Heart left ventricle (tissue), 16 donors: ENCODE results near the gene PACSIN2. TPM values are rescaled to one million over a fixed set of nuclear protein-coding genes. Genes with fewer than 3 reads are reported as not detected.

Source experiments
- ATAC-seq, 4 donors: fragments of 200-7000 bp; cut with Tn5 transposase; one replicate each; pipeline ENCODE4 v1.9.1; 2020 to 2022; ENCODE audit warnings: moderate library complexity in 4 of 4, mild to moderate bottlenecking in 3 of 4, moderate number of reproducible peaks in 1 of 4
- DNase-seq, 5 donors: peaks; one replicate each; pipeline ENCODE4 v3.0.0-alpha.2; 2020
- H3K27ac ChIP-seq, 12 donors: fragments of 200-600 bp; sonication (generic) in 4 of 12; one replicate each; pipeline versions ENCODE4 v1.5.0 to v1.8.0; 2016 to 2022; ENCODE audit warnings: mild to moderate bottlenecking in 2 of 12
- H3K27me3 ChIP-seq, 9 donors: fragments of 200-600 bp; sonication (generic) in 2 of 9; one replicate each; pipeline versions ENCODE4 v1.5.1 to v1.8.0; 2016 to 2022; ENCODE audit warnings: mild to moderate bottlenecking in 3 of 9
- H3K36me3 ChIP-seq, 9 donors: fragments of 200-600 bp; sonication (generic) in 2 of 9; one replicate each; pipeline versions ENCODE4 v1.5.0 to v1.8.0; 2018 to 2022; ENCODE audit warnings: mild to moderate bottlenecking in 2 of 9
- H3K4me1 ChIP-seq, 12 donors: fragments of 200-600 bp; sonication (generic) in 4 of 12; one replicate each; pipeline versions ENCODE4 v1.5.0 to v1.8.0; 2016 to 2022; ENCODE audit warnings: mild to moderate bottlenecking in 3 of 12
- H3K4me3 ChIP-seq, 12 donors: fragments of 200-600 bp; sonication (generic) in 4 of 12; one replicate each; pipeline versions ENCODE4 v1.5.0 to v1.8.0; 2017 to 2022; ENCODE audit warnings: mild to moderate bottlenecking in 9 of 12, moderate library complexity in 4 of 12
- H3K9me3 ChIP-seq, 12 donors: fragments of 200-600 bp; sonication (generic) in 4 of 12; one replicate each; pipeline versions ENCODE4 v1.5.0 to v1.8.0; 2016 to 2022; ENCODE audit warnings: mild to moderate bottlenecking in 1 of 12
- CTCF ChIP-seq, 12 donors: fragments of 200-600 bp; sonication (generic) in 4 of 12; IDR thresholded peaks; one replicate each; pipeline versions ENCODE4 v1.5.0 to v1.8.0; 2018 to 2022; ENCODE audit warnings: antibody characterized with exemption in 12 of 12, mild to moderate bottlenecking in 5 of 12
- POLR2A ChIP-seq, 2 donors: fragments of 450-650 bp; IDR thresholded peaks; one replicate each; pipeline ENCODE4 v1.6.1; 2017; ENCODE audit warnings: antibody characterized with exemption in 2 of 2, mild to moderate bottlenecking in 2 of 2, moderate library complexity in 2 of 2
- WGBS, 4 donors: extraction: QIAGEN DNeasy Blood & Tissue Kit in 2 of 4; methylation state at CpG; one replicate each; pipeline versions ENCODE4 v1.1.5 to v1.1.7; 2013 to 2018; 5-methylcytosine and 5-hydroxymethylcytosine counted together
- intact Hi-C, 10 donors: fragments of 100-400 bp; cut with DNase I; formaldehyde crosslinking; loops; one replicate each; pipeline versions ENCODE4 v1.11.1 to v1.14.2; 2022
- polyA plus RNA-seq, 2 donors: library from polyadenylated mRNA; stranded (reverse); fragments of 200-250 nt; gene quantifications; one replicate each; pipeline ENCODE4 v1.2.3, GENCODE V29; 2013
- total RNA-seq, 9 donors: library from RNA; depleted of rRNA in 2 of 9; stranded (reverse); fragments of >200 nt in 2 of 9; fragmentation: NEBNext Ultra II Directional in 3 of 9; extraction: Animal tissue kit (Norgen Biotek cat#: 25700) in 3 of 9; gene quantifications; one replicate each; pipeline versions ENCODE4 v1.1.0 to v1.2.4, GENCODE V29; 2016 to 2023
- donor health status: ischemic (EF 13 %, LVEDD 7.1; RV severe dilation, severe dysfunction).
- donor health status: healthy with polysubstance abuse.
- donor health status: DM: no; HTN: yes; CAD: no.
- donor health status: DM: no; HTN: no; CAD: no.
- donor health status: ischemic (EF 25% LVEDD 6.9; RV normal size, moderate dysfunction).
- donor health status: ischemic (EF 25% LVEDD 5.7; RV mildly dilated, moderate dysfunction).
- donor health status: healthy.
- donor health status: DM: yes; HTN: yes; CAD: no.
- donor health status: ischemic (EF 35%, LVEDD 5.7; RV mildly dilated, moderate dysfunction).
- donor health status: nonischemic (EF 11% LVEDD 7.7; RV severe dilation, severe dysfunction).
- donor health status: DM: yes; HTN: yes; CAD: no.
- donor health status: PGD.
- donor health status: ischemic (EF 29% LVEDD 5.4; RV normal size, mild dysfunction).
- donor health status: nonischemic (EF 23%, LVEDD 6.1; RV moderate dilation, normal function).

Gene PACSIN2
- total and polyA plus RNA-seq, 11 donors, result 26.5 to 87.1 (median 59.3) TPM

- 64 to 73% (median 71%) methylated on average over 14 of the region's 14 CpGs for WGBS, 4 donors
- no peaks in the 10 kb centered on the region for H3K27me3 ChIP-seq
- no peak for TF ChIP-seq CTCF (IDR thresholded peaks at IDR 0.05)
- no peak for TF ChIP-seq POLR2A (IDR thresholded peaks at IDR 0.05)
- intact Hi-C loops, result no loop called here
- DNase-seq (no peak), ATAC-seq (peak in 1 of 4 donors; percentile 28)
- peaks cover 33 to 100% (median 78%) of the 10 kb centered on the region in 12 donors for H3K4me1 ChIP-seq
- no peaks in the 10 kb centered on the region for H3K36me3 ChIP-seq
- no peak overlapping the region for H3K4me3 ChIP-seq
- H3K9me3 ChIP-seq, result no peaks in the 10 kb centered on the region
- H3K27ac ChIP-seq, result peak overlapping the region in 11 of 12 donors; percentile 79 to 93 (median 86)
Observed at GRCh38 chr22:42928969-42929837, 85.7 kb downstream of the PACSIN2 start.

GRCh38 chr22:42927966-42928365 lies 87.0 kb downstream of the PACSIN2 start:
- DNase-seq, result no peak
- ATAC-seq, result no peak
- WGBS, 4 donors, result 81 to 90% (median 85%) methylated on average over 6 of the region's 6 CpGs
- TF ChIP-seq CTCF (IDR thresholded peaks at IDR 0.05) (no peak), POLR2A (IDR thresholded peaks at IDR 0.05) (no peak)
- no peak overlapping the region for H3K4me3 ChIP-seq
- H3K27ac ChIP-seq, result peak overlapping the region in 4 of 12 donors; percentile 3 to 91 (median 52)
- no peaks in the 10 kb centered on the region for H3K36me3 ChIP-seq
- H3K4me1 ChIP-seq, result peaks cover 26 to 94% (median 70%) of the 10 kb centered on the region in 12 donors
- no peaks in the 10 kb centered on the region for H3K9me3 ChIP-seq
- intact Hi-C loops, result no loop called here
- H3K27me3 ChIP-seq, result no peaks in the 10 kb centered on the region

GRCh38 chr22:42926768-42927167 lies 88.2 kb downstream of the PACSIN2 start:
- Histone ChIP-seq H3K27ac (peak overlapping the region in 9 of 12 donors; percentile 6 to 90 (median 41)), H3K36me3 (no peaks in the 10 kb centered on the region), H3K4me1 (peaks cover 21 to 94% (median 70%) of the 10 kb centered on the region in 12 donors), H3K27me3 (no peaks in the 10 kb centered on the region), H3K4me3 (no peak overlapping the region), H3K9me3 (no peaks in the 10 kb centered on the region)
- intact Hi-C loops, result no loop called here
- DNase-seq (no peak), ATAC-seq (no peak)
- TF ChIP-seq CTCF (IDR thresholded peaks at IDR 0.05) (no peak), POLR2A (IDR thresholded peaks at IDR 0.05) (no peak)
- 82 to 89% (median 84%) methylated on average over 5 of the region's 5 CpGs for WGBS, 4 donors

GRCh38 chr22:42926104-42926503 lies 88.8 kb downstream of the PACSIN2 start:
- 46 to 54% (median 53%) methylated on average over 4 of the region's 4 CpGs for WGBS, 4 donors
- intact Hi-C loops, result no loop called here
- peak in 1 of 5 donors; percentile 57 for DNase-seq
- H3K27me3 ChIP-seq, result no peaks in the 10 kb centered on the region
- ATAC-seq, result peak; percentile 11 to 70 (median 54)
- TF ChIP-seq POLR2A (IDR thresholded peaks at IDR 0.05) (no peak), CTCF (IDR thresholded peaks at IDR 0.05) (no peak)
- H3K27ac ChIP-seq, result peak overlapping the region in 10 of 12 donors; percentile 8 to 90 (median 46)
- H3K36me3 ChIP-seq, result no peaks in the 10 kb centered on the region
- no peaks in the 10 kb centered on the region for H3K9me3 ChIP-seq
- H3K4me3 ChIP-seq, result no peak overlapping the region
- H3K4me1 ChIP-seq, result peaks cover 15 to 94% (median 69%) of the 10 kb centered on the region in 12 donors
